ENCODE measurements around the gene EPHX1.

GRCh38 chr1:225849925-225850324 is 40.0 kb downstream of the EPHX1 start:
- TF ChIP-seq, protein P1, sequence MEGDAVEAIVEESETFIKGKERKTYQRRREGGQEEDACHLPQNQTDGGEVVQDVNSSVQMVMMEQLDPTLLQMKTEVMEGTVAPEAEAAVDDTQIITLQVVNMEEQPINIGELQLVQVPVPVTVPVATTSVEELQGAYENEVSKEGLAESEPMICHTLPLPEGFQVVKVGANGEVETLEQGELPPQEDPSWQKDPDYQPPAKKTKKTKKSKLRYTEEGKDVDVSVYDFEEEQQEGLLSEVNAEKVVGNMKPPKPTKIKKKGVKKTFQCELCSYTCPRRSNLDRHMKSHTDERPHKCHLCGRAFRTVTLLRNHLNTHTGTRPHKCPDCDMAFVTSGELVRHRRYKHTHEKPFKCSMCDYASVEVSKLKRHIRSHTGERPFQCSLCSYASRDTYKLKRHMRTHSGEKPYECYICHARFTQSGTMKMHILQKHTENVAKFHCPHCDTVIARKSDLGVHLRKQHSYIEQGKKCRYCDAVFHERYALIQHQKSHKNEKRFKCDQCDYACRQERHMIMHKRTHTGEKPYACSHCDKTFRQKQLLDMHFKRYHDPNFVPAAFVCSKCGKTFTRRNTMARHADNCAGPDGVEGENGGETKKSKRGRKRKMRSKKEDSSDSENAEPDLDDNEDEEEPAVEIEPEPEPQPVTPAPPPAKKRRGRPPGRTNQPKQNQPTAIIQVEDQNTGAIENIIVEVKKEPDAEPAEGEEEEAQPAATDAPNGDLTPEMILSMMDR (IDR thresholded peaks at IDR 0.05; ENCODE audit: low read depth, low read length, poor library complexity, severe bottlenecking) = no peak
- TF ChIP-seq EZH2phosphoT487 (IDR thresholded peaks at IDR 0.05; ENCODE audit: borderline replicate concordance, low read length) = no peak

Measured in DOHH2 (cell line).